C4-2B (cell line): ENCODE data around the gene UBE2I.

ENCODE experiments used
- ZFX ChIP-seq: fragments of 450-650 bp; IDR thresholded peaks from 2 replicates; pipeline ENCODE4 v1.6.1; 2017
- TF ChIP-seq, protein P1 (sequence below): fragments of 450-650 bp; conservative IDR thresholded peaks from 2 replicates; pipeline ENCODE4 v1.5.1; 2017; ENCODE audit warnings: mild to moderate bottlenecking

DNA sequence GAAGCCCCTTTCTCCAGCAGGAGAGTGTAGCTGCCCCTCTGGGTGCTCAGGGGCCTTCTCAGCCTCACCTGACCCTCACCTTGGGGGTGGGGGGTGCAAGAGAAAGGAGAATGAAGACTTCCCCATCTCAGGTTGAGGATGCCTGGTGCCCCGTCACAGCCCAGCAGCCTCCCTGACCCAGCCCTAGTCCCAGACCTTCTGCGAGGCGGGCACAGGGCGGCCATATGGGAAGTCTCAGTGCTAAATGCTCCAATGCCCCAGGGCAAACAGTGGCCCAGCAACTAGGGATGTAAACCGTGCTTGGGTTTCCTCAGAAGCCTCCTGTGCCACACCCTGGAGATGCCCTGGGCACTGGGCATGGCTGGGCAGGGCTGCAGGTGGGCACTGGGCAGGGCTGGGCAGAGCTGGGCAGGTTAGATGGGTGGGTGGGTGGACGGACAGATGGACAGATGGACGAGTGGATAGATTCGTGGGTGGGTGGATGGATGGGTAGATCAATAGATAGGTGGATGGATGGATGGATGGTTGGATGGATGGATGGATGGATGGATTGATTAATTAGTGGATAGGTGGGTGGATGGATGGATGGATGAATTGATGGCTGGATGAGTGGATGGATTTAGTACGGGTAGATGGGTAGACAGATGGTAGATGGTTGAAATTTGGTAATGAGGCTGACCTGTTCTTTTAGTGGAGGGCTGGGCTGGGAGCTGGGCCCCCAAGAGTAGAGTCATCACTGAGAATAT lies 36.8 kb upstream of the UBE2I start:
- TF ChIP-seq, protein P1, sequence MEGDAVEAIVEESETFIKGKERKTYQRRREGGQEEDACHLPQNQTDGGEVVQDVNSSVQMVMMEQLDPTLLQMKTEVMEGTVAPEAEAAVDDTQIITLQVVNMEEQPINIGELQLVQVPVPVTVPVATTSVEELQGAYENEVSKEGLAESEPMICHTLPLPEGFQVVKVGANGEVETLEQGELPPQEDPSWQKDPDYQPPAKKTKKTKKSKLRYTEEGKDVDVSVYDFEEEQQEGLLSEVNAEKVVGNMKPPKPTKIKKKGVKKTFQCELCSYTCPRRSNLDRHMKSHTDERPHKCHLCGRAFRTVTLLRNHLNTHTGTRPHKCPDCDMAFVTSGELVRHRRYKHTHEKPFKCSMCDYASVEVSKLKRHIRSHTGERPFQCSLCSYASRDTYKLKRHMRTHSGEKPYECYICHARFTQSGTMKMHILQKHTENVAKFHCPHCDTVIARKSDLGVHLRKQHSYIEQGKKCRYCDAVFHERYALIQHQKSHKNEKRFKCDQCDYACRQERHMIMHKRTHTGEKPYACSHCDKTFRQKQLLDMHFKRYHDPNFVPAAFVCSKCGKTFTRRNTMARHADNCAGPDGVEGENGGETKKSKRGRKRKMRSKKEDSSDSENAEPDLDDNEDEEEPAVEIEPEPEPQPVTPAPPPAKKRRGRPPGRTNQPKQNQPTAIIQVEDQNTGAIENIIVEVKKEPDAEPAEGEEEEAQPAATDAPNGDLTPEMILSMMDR = no peak
- TF ChIP-seq ZFX = no peak
